Umbilical cord (tissue), 2 donors: ENCODE measurements around the gene SV2C. TPM values are rescaled to one million over a fixed set of nuclear protein-coding genes. Genes with fewer than 3 reads are reported as not detected.

ENCODE experiments used
- DNase-seq: peaks from one replicate; pipeline ENCODE4 v3.0.0-alpha.2; 2015; ENCODE audit warnings: low spot score
- total RNA-seq: library from RNA; depleted of rRNA; stranded (reverse); fragments of >200 nt; gene quantifications from one replicate; pipeline ENCODE4 v1.2.3, GENCODE V29; 2014; ENCODE audit warnings: low replicate concordance; ENCODE audit not compliant: insufficient read depth

Gene SV2C
- total RNA-seq, 1 donor from 2014 or later = 1.2 TPM

DNA sequence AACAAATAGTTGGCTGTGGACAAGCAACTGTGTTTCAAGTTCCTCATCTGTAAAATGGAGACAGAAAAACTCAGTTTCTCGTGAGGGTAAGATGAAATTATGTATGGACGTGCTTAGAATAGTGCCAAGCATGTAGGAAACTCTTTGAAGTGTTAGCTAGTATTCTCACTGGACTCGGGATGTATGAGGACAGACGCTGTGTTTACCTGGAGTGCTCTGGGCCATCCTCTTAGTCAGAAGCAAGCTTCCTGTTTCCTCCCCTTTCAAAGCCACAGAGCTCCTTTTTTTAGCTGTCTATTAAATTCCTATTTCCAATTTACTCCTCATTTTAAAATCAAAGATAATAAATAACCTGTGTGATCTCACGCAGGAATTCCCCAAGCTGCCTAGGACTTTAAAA, 296.1 kb downstream of the SV2C start:
- no peak for DNase-seq

DNA sequence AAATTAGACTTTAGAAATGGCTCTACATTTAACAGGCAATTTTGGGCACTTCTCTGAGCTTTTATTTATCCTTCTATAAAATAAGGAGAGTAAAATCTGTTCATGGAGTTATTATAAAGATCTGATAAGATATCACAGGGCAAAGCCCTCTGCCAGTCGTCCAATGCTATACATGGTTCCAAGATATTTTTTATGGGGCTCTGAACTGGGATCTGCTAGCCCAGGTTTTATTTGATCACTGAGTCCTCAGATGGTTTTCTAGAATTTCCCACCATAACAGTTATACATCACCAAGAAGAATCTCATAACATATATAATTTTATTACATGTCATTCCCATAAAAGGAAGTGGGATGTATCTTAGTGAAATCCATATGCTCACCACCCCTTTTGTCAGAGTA, 296.7 kb downstream of the SV2C start:
- no peak for DNase-seq

DNA sequence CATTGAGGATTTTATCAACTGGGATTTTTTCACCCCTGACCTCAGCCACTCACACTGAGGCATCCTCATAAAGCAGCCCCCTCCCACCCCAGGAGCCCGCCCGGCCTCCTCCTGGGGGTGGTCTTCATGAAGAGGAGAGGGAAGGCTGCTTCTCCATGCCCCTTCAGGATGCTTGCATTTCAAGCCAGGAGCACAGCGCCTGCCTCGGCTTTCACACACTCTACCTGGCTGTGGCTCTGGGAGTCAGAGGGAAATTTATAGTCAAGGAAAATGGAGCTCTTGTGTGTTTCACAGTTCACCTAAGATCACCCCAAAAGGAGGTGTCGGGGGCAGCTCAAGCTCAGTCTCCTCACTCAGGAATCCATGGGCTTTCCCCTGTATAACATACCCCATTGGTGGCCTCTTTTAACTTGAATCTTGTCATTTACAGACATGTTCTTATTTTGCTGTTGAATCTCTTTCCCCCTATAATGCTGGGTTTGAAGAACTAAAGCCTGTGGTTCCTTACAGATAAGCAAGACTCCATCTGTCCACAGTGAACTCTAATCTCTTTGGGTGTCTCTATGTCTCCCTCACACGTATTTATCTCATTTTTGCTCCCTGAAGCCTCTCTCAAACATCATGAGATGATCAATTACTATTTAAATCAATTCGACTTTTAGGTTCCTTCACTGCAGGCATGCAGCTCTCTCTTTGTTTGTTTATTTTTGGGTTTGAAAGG, 297.3 kb downstream of the SV2C start:
- no peak for DNase-seq

DNA sequence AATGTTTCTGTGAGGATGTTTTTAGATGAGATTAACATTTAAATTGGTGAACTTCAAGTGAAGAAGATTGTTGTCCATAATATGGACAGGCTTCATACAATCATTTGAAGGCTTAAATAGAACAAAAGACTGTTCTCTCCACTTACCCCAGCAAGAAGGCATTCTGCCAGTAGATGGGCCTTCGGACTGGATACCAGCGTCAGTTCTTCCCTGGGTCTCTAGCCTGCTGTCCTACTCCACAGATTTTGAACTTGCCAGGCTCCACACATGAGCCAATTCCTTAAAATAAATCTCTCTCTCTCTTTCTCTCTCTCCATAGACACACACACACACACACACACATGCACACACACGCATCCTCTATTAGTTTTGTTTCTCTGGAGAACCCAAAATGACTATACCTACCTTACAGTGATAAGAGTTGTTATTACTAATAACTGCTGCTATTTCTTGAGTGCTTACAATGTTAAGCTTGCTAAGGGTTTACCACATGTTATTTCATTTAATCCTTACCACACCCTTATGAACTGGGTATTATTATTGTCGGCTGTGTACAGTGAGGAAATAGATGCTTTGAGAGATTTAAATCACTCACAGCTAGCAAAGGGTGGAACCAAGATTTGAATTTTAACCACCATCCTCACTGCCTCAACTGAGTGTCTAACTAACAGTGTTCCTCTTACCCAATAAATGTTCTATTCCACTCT, 300.1 kb downstream of the SV2C start:
- DNase-seq = no peak

DNA sequence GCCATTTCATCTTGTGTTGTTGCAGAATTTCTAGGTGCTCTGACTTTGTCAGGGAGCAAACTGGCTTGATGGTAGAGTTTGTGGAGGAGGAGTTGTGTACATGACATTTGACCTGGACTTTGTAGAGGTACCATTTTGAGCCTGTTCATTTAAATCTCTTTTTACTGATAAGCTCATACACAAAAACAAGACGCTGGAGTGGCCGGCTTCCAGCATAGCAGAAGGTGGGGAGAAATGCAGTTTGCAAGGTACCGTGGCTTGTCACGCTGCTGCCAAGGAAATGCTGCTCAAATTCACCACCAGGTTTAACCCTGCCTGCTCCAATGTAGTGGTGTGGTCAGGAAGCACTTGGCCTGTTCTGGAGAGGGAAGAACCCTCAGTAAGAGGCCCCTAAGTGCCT, 301.0 kb downstream of the SV2C start:
- no peak for DNase-seq

DNA sequence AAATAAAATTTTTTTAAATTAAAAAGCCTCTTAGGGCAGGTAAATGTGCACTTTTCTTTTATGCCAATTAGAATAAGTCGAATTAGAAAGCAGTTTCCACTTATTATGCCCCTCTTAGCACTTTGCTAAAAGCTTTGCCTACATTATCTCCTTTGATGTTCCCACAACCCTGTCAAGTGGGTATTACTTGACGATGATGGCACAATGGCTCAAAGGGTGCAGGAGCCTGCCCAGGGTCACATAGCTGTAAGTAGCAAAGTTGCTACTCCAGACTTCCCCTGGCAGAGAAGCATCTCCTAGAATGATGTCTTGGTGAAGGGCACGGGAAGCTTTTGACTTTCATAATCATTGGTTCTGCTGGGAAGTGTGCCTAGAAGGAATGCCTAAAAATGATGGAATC, 301.5 kb downstream of the SV2C start:
- DNase-seq = no peak

DNA sequence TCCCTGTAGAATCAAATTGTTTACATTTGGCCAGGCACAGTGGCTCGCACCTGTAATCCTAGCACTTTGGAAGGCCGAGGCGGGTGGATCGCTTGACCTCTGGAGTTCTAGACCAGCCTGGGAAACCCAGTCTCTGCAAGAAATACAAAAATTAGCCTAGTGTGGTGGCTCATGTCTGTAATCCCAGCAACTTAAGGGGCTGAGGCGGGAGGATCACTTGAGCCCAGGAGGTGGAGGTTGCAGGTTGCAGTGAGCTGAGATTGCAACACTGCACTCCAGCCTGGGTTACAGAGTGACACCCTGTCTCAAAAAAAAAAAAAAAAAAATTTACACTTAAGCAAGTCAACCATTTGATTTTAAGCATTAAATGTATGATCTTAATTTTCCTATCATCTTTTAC, 302.4 kb downstream of the SV2C start:
- DNase-seq = no peak

DNA sequence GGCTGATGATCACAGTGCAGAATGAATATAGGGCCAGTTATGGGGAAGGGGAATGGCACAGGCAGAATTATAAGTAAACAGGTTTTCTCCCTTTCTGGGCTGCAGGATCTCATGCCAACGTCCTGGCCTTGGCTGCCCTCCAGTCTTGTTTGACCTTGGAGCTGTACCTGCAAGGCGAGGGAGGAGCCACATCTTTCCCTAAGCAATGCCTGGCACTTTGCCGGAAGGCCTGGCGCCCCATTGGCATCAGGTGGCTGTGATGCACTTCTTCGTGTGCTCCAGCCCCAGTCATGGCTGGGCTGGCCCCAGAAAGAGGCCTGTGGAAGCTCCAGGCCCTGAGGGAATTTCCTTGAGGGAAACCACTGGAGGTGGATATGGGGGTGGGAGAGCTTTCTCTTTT, 303.2 kb downstream of the SV2C start:
- DNase-seq = no peak

DNA sequence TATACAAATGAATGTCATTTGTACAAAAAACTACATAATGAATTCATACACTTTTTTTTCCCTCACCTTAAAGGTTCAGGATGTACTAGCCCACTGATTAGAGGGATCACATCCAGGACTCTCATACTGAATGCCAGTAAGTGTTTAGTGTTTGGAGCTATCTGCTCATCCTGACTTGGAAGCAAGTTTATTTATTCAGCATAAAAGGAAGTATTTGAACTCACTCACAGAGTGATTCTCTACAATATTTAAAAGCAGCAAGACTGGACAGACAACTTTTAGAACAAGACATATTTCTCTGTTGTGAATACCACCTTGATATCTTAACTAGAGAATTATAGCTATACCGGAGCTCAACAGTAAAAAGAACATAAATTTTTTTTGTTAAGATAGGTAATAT, 305.1 kb downstream of the SV2C start:
- peak; percentile 38 for DNase-seq

DNA sequence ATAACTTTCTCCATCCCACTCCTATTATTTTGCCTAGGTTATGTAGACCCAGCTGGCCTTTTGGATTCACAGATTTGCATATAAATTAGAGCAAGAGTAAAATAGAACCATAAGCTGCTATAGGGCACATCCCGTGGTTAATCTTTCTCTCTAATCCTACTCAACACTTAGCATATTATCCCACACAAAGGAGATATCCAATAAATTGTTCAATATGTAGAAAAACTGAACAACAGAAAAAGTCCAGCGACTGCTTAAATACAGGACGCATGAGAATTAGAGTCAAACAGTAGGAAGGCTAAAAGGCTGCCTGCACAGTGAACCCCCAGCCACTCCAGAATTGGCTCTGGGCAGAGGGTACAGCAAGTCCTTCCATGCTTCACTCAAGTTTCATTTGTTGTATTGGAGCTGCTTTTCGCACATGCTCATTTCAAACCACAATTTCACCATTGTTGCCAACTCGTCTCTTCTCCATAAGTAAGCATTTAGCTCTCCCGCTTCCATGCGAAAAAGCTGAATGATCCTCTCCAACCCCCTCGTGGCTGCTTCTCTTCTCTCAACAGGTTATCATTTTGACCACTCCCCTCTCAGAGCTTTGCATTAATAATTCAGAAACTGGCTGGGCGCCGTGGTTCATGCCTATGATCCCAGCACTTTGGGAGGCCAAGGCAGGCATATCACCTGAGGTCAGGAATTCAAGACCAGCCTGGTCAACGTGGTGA, 305.8 kb downstream of the SV2C start:
- DNase-seq = no peak

DNA sequence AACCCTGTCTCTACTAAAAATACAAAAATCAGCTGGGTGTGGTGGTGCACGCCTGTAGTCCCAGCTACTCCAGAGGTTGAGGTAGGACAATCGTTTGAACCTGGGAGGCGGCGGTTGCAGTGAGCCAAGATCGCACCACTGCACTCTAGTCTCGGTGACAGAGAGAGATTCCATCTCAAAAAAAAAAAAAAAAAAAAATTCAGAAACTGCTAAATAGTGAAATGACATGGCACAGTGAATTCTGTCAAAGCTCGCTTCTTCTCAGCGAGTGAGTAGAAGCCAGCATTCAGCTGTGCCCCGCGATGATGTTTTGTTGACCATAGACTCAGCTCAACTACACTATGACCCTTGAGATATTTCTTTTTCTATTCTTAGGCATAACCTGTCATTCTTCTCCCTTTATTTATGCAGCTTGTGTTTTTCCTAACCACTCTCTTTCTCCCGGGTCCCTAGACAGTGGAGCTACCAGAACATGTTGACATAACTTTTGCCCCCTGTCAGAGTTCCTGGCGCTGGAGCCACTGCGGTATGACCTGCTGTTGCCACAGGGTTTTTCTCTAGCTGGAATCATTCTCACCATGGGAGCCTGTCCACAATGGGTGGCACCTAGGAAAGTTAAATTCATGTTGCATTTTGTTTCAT, 306.5 kb downstream of the SV2C start:
- DNase-seq = no peak

DNA sequence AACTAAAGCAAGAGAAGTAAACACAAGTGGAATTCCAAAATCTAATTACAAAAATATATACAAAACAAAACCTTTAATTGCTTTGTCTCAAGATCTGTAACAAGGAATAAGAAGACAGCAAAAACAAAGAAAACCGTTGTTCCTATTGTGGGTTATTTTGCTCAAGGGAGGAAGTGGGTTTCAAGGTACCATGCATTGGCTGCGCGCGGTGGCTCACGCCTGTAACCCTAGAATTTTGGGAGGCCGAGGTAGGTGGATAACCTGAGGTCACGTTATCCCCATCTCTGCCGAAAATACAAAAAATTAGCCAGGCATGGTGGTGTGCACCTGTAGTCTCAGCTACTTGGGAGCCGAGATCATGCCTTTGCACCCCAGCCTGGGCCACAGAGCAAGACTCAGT, 307.8 kb downstream of the SV2C start:
- no peak for DNase-seq

DNA sequence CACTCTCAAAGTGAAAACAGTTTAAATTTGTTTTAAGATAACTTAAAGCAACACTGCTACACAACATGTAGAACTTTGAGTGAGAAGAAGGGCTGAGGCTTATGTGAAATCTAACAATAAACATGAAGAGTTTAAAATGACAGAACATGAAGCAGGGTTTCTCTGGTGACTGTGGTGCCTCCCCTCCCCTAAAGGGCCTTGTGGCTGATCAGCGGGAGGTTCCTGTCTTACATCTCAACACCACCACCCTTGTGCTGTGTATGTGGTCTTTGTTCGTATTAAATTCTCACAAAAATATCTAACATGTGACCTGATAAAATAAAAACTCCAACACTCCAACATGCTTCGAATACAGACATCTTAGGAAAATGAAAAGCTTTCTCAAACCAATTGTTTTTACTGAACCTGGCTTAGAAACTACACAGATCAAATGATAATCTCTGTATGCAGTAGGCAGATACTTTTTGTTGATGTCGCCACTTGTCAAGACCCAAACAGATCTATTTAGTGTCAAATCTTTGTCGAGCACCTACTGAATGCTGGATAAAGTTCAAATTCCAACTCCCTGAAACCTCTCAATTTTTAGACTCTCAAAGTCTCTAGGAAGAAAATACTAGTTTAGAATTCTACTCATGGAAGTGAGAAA, 310.0 kb downstream of the SV2C start:
- DNase-seq = no peak

DNA sequence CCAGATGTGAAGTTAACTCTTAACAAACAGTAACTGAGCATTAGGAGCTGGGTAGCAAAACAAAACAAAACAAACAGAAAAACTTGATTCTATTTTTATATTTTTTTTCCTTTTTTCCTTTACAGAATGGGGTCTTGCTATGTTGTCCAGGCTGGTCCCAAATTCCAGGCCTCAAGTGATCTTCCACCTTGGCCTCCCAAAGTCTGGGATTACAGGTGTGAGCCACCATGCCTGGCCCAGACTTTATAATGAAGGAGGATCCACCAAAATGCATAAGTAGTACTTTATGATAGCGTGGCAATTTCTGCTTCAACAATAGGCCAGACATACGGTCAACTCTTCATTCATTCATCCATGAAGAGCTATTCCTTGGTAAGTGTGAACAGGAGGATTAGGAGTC, 314.0 kb downstream of the SV2C start:
- DNase-seq = no peak

DNA sequence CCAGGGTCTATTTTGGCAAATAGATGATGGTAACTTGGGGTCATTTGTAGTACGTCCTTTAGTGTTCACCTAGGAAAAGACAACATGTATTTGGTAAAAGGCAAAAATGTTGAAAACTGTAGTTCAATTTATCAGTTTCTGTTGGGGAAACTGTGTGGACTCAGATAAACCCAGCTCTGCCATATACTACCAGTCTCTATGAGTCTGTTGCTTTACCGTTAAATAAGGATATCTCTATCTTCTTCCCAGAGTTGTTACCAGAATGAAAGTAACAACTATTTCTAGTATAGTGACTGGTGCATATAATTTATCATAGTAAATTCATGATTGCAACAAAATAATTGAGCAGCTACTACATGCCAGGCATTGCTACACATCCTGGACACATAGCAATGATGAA, 316.1 kb downstream of the SV2C start:
- no peak for DNase-seq

DNA sequence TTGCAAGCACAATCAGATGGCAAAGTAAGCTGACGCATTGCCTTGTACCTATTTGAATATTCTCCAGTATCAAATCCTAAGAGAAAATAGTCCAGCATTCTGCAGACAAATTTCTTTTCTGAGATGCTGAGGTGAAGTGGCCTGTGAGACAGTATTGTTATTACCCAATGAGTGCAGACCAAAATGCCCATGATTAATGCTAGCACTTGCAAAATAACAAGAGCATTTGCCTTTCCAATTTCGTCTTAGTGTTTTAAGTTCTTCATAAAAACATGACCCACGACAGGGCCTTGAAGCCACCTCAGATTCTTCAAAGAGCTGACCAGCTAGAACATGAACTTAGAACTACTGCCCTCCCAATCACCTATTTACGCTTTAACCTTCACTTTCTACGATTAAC, 317.3 kb downstream of the SV2C start:
- DNase-seq = no peak

DNA sequence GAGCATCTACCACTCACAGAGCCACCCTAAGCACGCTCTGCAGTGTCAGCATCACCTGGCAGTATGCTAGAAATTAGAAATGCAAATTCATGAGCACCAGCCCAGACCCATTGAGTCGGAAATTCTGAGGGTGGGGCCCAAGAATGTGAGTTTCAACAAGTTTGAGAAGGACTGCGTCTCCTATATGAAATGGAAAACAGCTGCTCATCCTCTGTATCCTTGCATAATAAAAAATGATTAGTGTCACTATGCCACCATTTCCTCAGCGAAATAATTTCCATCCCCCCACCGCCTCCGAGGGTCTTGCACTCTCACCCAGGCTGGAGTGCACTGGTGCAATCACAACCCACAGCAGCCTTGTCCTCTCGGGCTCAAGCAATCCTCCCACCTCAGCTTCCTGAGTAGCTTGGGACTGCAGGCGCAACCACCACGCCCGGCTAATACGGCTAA, 318.6 kb downstream of the SV2C start:
- no peak for DNase-seq

DNA sequence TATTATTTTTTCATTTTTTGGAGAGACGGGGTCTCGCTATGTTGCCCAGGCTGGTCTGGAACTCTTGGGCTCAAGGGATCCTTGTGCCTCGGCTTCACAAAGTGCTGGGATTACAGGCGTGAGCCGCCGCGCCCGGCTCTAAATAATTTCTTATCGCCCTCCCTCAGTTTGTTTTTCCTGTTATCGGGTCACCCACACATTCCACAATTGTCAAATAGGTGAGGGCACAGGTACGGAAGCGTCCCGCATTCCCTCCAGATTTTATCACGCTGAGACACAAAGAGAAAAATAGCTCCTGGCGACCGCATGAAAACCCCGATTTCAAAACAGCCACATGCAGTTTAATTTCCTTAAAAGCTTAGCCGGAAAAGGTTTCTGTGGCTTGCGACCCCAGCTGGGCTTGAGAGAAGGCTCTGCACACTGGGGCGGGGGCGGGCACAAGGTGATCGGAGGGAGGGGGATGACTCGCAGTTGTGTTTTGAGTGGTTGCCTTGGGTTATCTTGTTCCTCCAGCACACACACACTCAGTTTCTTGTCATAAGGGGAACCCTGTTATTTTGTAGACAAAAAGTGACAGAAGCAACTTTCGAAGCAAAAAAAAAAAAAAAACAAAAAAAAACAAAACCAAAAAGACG, 319.2 kb downstream of the SV2C start:
- no peak for DNase-seq

DNA sequence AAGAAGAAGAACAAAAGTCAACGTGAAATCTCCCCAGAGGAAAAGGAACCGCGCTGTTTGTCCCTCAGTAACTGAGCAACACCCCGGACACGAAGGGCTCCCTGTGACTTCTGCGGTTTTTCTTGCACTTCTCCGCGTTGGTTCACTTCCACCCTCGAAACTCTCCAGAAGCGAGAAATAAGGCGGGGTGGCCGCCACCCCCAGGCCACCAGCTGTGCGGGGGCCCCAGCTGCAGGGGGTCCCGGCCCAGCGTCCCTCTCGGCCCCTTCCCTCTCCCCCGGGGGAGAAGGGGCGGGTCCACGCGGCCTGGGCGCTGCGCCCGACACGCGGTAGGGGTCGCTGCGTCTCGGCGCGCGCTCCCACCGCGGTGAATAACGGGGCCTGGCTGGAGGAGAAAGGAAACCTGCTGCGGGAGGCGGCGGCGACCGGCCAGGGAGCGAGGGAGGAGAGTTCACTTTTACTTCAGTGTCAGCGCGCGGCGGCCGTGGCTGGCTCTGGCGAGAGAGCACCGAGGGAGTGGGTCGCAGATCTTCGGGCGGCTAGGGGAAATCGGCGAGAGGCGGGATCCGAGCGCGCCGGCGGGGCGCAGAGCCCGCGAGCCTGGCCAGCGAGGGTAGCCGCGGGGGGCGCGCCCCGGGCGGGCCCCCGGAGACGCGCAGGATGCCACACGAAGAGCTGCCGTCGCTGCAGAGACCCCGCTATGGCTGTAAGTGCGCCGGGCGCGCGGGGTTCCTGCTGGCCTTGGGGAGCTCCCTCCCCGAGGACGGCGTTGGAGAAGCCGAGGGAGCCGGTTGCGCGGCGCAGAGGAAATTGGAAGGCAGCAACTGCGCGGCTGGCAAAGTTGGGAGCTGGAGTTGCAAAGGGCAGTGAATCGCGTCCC, 319.9 kb downstream of the SV2C start, which contains the start of gene IQGAP2:
Gene IQGAP2 (plus strand): TSS at position 400 of the 880 bp plus-strand sequence. CDS start 261 bp downstream, at position 661.
- DNase-seq = peak; percentile 81
